ENCODE results near the gene MXRA7. TPM values are rescaled to one million over a fixed set of nuclear protein-coding genes. Genes with fewer than 3 reads are reported as not detected.
A peak's percentile ranks its signal among the peaks of the same experiment; 100 is the strongest.

Gene MXRA7
- total RNA-seq, 2 experiments from 2014 or later, result 1.6 to 4.9 TPM

GRCh38 chr17:76671123-76671911, 39.4 kb downstream of the MXRA7 start:
- Histone ChIP-seq H3K27ac (ENCODE audit: low read depth, low read length, poor library complexity, severe bottlenecking) (peak overlapping the region; percentile 71), H3K4me2 (ENCODE audit: low read length) (peak overlapping the region; percentile 66), H3K79me2 (ENCODE audit: insufficient read depth, low read depth, low read length) (peaks cover 5% of the 10 kb centered on the region; the same call in 1 of the 2 replicates), H2AFZ (ENCODE audit: low read length) (peak overlapping the region; percentile 94), H3K36me3 (ENCODE audit: insufficient read depth, low read length) (no peaks in the 10 kb centered on the region), H3K9me2 (ENCODE audit: insufficient read depth, low read length) (no peaks in the 10 kb centered on the region), H3K4me3 (ENCODE audit: low read depth, low read length, poor library complexity, severe bottlenecking) (peak overlapping the region; percentile 77), H3K9me3 (ENCODE audit: low read length) (peaks cover 7% of the 10 kb centered on the region; the same call in 1 of the 2 replicates), H3K4me1 (ENCODE audit: insufficient read depth, low read length, poor library complexity, severe bottlenecking) (peaks cover 25% of the 10 kb centered on the region), H4K20me1 (ENCODE audit: insufficient read depth, low read length) (no peaks in the 10 kb centered on the region)
- intact Hi-C loops (cut with micrococcal nuclease; ENCODE audit: unreplicated experiment), result loop anchor here (5.0 kb wide), 1 partner anchor 114 kb away; no protein-coding TSS in a partner anchor
- peak; percentile 100 for DNase-seq (ENCODE audit: low spot score)
- ChIA-PET CTCF (ENCODE audit: unreplicated experiment) (interaction anchor here (0.6 kb wide), 1 partner anchor 47 kb away, joined by 4 read pairs; no protein-coding TSS in a partner anchor), POLR2A (interaction anchor here (0.5 to 1.9 kb wide), 14 partner anchors 9 to 774 kb away, joined by 3 to 19 read pairs (median 4); partner anchors contain the start of genes JMJD6, METTL23, MFSD11 and SRSF2)
- TF ChIP-seq CTCF (conservative IDR thresholded peaks at IDR 0.05; ENCODE audit: low read length) (no peak), EZH2phosphoT487 (IDR thresholded peaks at IDR 0.05; ENCODE audit: borderline replicate concordance, low read depth, low read length) (no peak)
- no TSS peak for BruUV-seq (replicated peaks)

GRCh38 chr17:76670718-76671122, 40.0 kb downstream of the MXRA7 start:
- peak overlapping the region; percentile 29 for H3K27ac ChIP-seq (ENCODE audit: low read depth, low read length, poor library complexity, severe bottlenecking)
- CTCF ChIA-PET (ENCODE audit: unreplicated experiment), result interaction anchor here (0.6 kb wide), 1 partner anchor 47 kb away, joined by 4 read pairs; no protein-coding TSS in a partner anchor
- no peaks in the 10 kb centered on the region for H4K20me1 ChIP-seq (ENCODE audit: insufficient read depth, low read length)
- peaks cover 25% of the 10 kb centered on the region for H3K4me1 ChIP-seq (ENCODE audit: insufficient read depth, low read length, poor library complexity, severe bottlenecking)
- intact Hi-C loops (cut with micrococcal nuclease; ENCODE audit: unreplicated experiment), result loop anchor here (5.0 kb wide), 1 partner anchor 113 kb away; no protein-coding TSS in a partner anchor
- BruUV-seq (replicated peaks), result no TSS peak
- H3K79me2 ChIP-seq (ENCODE audit: insufficient read depth, low read depth, low read length), result peaks cover 5% of the 10 kb centered on the region; the same call in 1 of the 2 replicates
- no peaks in the 10 kb centered on the region for H3K9me2 ChIP-seq (ENCODE audit: insufficient read depth, low read length)
- H3K9me3 ChIP-seq (ENCODE audit: low read length), result peaks cover 7% of the 10 kb centered on the region; the same call in 1 of the 2 replicates
- no peaks in the 10 kb centered on the region for H3K36me3 ChIP-seq (ENCODE audit: insufficient read depth, low read length)
- DNase-seq (ENCODE audit: low spot score), result no peak
- POLR2A ChIA-PET, result interaction anchor here (0.6 to 1.9 kb wide), 8 partner anchors 9 to 397 kb away, joined by 3 to 19 read pairs (median 4); partner anchors contain the start of genes MFSD11 and SRSF2
- peak overlapping the region; percentile 94 for H2AFZ ChIP-seq (ENCODE audit: low read length)
- TF ChIP-seq EZH2phosphoT487 (IDR thresholded peaks at IDR 0.05; ENCODE audit: borderline replicate concordance, low read depth, low read length) (no peak), CTCF (conservative IDR thresholded peaks at IDR 0.05; ENCODE audit: low read length) (no peak)
- peak overlapping the region; percentile 66 for H3K4me2 ChIP-seq (ENCODE audit: low read length)
- H3K4me3 ChIP-seq (ENCODE audit: low read depth, low read length, poor library complexity, severe bottlenecking), result no peak overlapping the region

Data from OCI-LY7 (cell line).